Stomach (tissue), 4 donors: ENCODE data around the gene PRR22.

Experiments used
- EP300 ChIP-seq: sonication (generic); formaldehyde crosslinking; IDR thresholded peaks from one replicate; pipeline ENCODE4 v1.6.1; 2017; ENCODE audit warnings: antibody characterized with exemption
- POLR2A ChIP-seq, 4 donors: fragments of 450-650 bp; IDR thresholded peaks; one replicate each; pipeline ENCODE4 v1.6.1; 2016; ENCODE audit warnings: antibody characterized with exemption in 4 of 4, control low read depth in 2 of 4, mild to moderate bottlenecking in 1 of 4, moderate library complexity in 1 of 4
- POLR2AphosphoS5 ChIP-seq, 3 donors: sonication (generic); formaldehyde crosslinking; IDR thresholded peaks; one replicate each; pipeline ENCODE4 v1.6.1; 2016; ENCODE audit warnings: antibody characterized with exemption in 3 of 3
- TF ChIP-seq, protein P1 (sequence below), 7 experiments: fragments of 450-650 bp in 4 of 7; fragments of 200-600 bp in 3 of 7; sonication (generic) in 3 of 7; IDR thresholded peaks; one replicate each; pipeline ENCODE4 v1.5.1; 2016 to 2019; ENCODE audit warnings: antibody characterized with exemption in 7 of 7, control low read depth in 2 of 7, mild to moderate bottlenecking in 1 of 7

DNA sequence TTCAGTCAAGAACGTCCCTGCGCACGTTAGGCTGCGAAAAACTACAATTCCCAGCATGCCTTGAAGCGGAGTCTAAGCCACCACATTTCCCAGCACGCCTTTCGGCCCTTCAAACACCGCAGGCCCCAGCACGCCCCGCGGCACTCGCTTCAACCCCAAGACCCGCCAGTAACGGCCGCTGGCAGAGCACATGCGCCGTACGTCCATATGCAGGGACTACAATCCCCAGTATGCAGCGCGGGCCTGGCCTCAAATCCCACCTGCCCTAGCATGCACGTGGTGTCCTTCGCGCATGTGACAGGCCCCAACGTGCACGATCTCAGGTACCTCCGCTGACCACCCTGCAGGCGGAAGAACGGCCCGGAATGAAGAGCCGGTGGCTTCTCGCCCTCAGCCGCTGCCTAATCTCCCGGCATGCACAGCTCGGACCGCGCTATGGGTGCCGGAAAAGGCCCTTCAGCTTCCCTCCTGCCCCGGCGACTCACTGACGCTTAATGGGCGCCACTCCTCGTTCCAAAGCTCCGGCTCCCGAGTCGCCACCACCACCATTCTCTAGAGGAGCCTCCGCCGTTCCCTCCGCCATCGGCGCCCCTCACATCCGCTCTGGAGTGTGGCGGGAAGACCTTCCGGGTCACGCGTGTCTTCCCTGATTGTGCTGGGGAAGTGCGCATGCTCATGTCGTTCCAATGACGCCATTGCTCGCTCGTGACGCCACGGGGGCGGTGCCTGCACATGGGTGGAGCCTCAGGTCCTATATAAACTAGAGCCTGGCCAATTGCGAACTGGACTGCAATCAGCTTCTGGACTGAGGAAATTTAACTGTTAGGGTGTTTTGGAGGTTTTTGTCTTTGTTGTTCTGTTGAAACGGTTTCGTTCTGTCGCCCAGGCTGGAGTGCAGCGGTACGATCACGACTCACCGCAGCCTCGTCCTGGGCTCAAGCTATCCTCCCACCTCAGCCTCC lies 6.3 kb upstream of the PRR22 start, which contains the start of gene DUS3L:
- TF ChIP-seq, protein P1, sequence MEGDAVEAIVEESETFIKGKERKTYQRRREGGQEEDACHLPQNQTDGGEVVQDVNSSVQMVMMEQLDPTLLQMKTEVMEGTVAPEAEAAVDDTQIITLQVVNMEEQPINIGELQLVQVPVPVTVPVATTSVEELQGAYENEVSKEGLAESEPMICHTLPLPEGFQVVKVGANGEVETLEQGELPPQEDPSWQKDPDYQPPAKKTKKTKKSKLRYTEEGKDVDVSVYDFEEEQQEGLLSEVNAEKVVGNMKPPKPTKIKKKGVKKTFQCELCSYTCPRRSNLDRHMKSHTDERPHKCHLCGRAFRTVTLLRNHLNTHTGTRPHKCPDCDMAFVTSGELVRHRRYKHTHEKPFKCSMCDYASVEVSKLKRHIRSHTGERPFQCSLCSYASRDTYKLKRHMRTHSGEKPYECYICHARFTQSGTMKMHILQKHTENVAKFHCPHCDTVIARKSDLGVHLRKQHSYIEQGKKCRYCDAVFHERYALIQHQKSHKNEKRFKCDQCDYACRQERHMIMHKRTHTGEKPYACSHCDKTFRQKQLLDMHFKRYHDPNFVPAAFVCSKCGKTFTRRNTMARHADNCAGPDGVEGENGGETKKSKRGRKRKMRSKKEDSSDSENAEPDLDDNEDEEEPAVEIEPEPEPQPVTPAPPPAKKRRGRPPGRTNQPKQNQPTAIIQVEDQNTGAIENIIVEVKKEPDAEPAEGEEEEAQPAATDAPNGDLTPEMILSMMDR (IDR thresholded peaks at IDR 0.05) = peak in 1 of 7 experiments; percentile 19
- TF ChIP-seq POLR2A (IDR thresholded peaks at IDR 0.05) = peak in 1 of 4 donors; percentile 11
- TF ChIP-seq EP300 = no peak
- peak; percentile 85 to 96 (median 91) for TF ChIP-seq POLR2AphosphoS5 (IDR thresholded peaks at IDR 0.05)
